HCT116 (cell line): Measurements from ENCODE around the gene TEX11. TPM values are rescaled to one million over a fixed set of nuclear protein-coding genes. Genes with fewer than 3 reads are reported as not detected.

Source experiments
- ATAC-seq: fragments of 200-7000 bp; cut with Tn5 transposase; 2 replicates; pipeline ENCODE4 v1.9.1; 2020; ENCODE audit warnings: mild to moderate bottlenecking, moderate library complexity
- BruUV-seq: library from RNA; stranded (reverse); fragments of 400-500 nt; replicated peaks from 2 replicates; lab custom pipeline; 2021; lab: Mats Ljungman, UMichigan
- CTCF ChIA-PET: fragments of 300-600 bp; sonication (Branson Sonifier 250); formaldehyde crosslinking; loops from one replicate; lab custom pipeline; 2021; ENCODE audit warnings: antibody characterized with exemption; lab: Charles Lee
- POLR2A ChIA-PET: fragments of 300-600, 350-600 bp; sonication (Branson Sonifier 250); formaldehyde crosslinking; loops from one replicate; lab custom pipeline; 2021; ENCODE audit warnings: antibody characterized with exemption; lab: Charles Lee
- RAD21 ChIA-PET, 2 experiments: fragments of 300-600 bp; sonication (Branson Sonifier 250); formaldehyde crosslinking; loops; one replicate each; lab custom pipeline; 2023; ENCODE audit warnings: low total read pairs in 2 of 2; ENCODE audit not compliant: uncharacterized antibody in 2 of 2, unreplicated experiment in 2 of 2, low non-redundant PET in 1 of 2; lab: Charles Lee
- DNase-seq: peaks from one replicate; pipeline ENCODE4 v3.0.0-alpha.2; 2010; ENCODE audit warnings: low read depth, low spot score
- H2AFZ ChIP-seq: fragments of 200-600 bp; shearing (Covaris generic), sonication (generic); 2 replicates; pipeline ENCODE4 v1.6.1; 2017; ENCODE audit warnings: low read depth, mixed run types, mixed read lengths, antibody characterized with exemption, low read length; ENCODE audit not compliant: poor library complexity, severe bottlenecking
- H3K27ac ChIP-seq: 2 replicates; pipeline ENCODE4 v1.5.1; 2012; ENCODE audit warnings: low read depth, low read length
- H3K27me3 ChIP-seq: fragments of 200-600 bp; sonication (generic); 2 replicates; pipeline ENCODE4 v1.6.1; 2016; ENCODE audit warnings: mixed run types, low read length, mixed read lengths; ENCODE audit not compliant: insufficient read depth
- H3K36me3 ChIP-seq, 2 experiments: fragments of 200-500 bp in 1 of 2; fragments of 200-600 bp in 1 of 2; sonication (Bioruptor generic) in 1 of 2; sonication (generic) in 1 of 2; 2 replicates each; pipeline versions ENCODE4 v1.5.1 to v1.6.1; 2014 to 2016; ENCODE audit warnings: low read length in 2 of 2, inconsistent platforms in 1 of 2, mixed read lengths in 1 of 2, mixed run types in 1 of 2; ENCODE audit not compliant: insufficient read depth in 2 of 2, control insufficient read depth in 1 of 2
- H3K4me1 ChIP-seq, 2 experiments: fragments of 200-600 bp in 1 of 2; sonication (generic) in 1 of 2; 2 replicates each; pipeline versions ENCODE4 v1.5.1 to v1.6.1; 2012 to 2017; ENCODE audit warnings: low read length in 2 of 2, inconsistent platforms in 1 of 2, mild to moderate bottlenecking in 1 of 2, mixed read lengths in 1 of 2, mixed run types in 1 of 2, moderate library complexity in 1 of 2; ENCODE audit not compliant: insufficient read depth in 2 of 2, control insufficient read depth in 1 of 2
- H3K4me2 ChIP-seq: fragments of 200-600 bp; sonication (generic); 2 replicates; pipeline ENCODE4 v1.6.1; 2017; ENCODE audit warnings: mixed run types, low read length, mixed read lengths
- H3K4me3 ChIP-seq, 2 experiments: fragments of 200-600 bp in 1 of 2; sonication (generic) in 1 of 2; replicated peaks in 1 of 2; 2 replicates each; pipeline ENCODE4 v1.5.1; 2011 to 2016; ENCODE audit warnings: low read length in 2 of 2, control low read depth in 1 of 2, low read depth in 1 of 2, mild to moderate bottlenecking in 1 of 2, mixed read lengths in 1 of 2, mixed run types in 1 of 2
- H3K79me2 ChIP-seq: fragments of 200-600 bp; sonication (generic); 2 replicates; pipeline ENCODE4 v1.6.1; 2017; ENCODE audit warnings: mild to moderate bottlenecking, mixed run types, low read length, moderate library complexity, mixed read lengths; ENCODE audit not compliant: insufficient read depth
- H3K9ac ChIP-seq: fragments of 200-600 bp; sonication (generic); 2 replicates; pipeline ENCODE4 v1.6.1; 2016; ENCODE audit warnings: low read length, mixed read lengths
- H3K9me2 ChIP-seq: fragments of 200-600 bp; sonication (generic), shearing (Covaris generic); 2 replicates; pipeline ENCODE4 v1.6.1; 2017; ENCODE audit warnings: mixed run types, mild to moderate bottlenecking, moderate library complexity; ENCODE audit not compliant: insufficient read depth
- H3K9me3 ChIP-seq, 2 experiments: fragments of 200-500 bp in 1 of 2; fragments of 200-600 bp in 1 of 2; sonication (Bioruptor generic) in 1 of 2; sonication (generic) in 1 of 2; 2 replicates each; pipeline ENCODE4 v1.6.1; 2014 to 2017; ENCODE audit warnings: low read length in 2 of 2, mixed read lengths in 2 of 2, inconsistent platforms in 1 of 2, low read depth in 1 of 2, mild to moderate bottlenecking in 1 of 2, mixed run types in 1 of 2, moderate library complexity in 1 of 2; ENCODE audit not compliant: control insufficient read depth in 1 of 2, insufficient read depth in 1 of 2
- H4K20me1 ChIP-seq: fragments of 200-600 bp; sonication (generic), shearing (Covaris generic); 2 replicates; pipeline ENCODE4 v1.6.1; 2017; ENCODE audit warnings: mixed run types, mild to moderate bottlenecking, moderate library complexity; ENCODE audit not compliant: insufficient read depth
- ATF3 ChIP-seq: IDR thresholded peaks from 2 replicates; pipeline ENCODE4 v1.6.1; 2012
- CTCF ChIP-seq, 3 experiments: fragments of 200-600 bp in 1 of 3; sonication (generic) in 1 of 3; IDR thresholded peaks in 2 of 3; conservative IDR thresholded peaks in 1 of 3; 2 replicates each; pipeline ENCODE4 v1.5.1; 2012 to 2017; ENCODE audit warnings: low read depth in 2 of 3, low read length in 2 of 3, antibody characterized with exemption in 1 of 3, borderline replicate concordance in 1 of 3, control low read depth in 1 of 3, mild to moderate bottlenecking in 1 of 3, mixed read lengths in 1 of 3, mixed run types in 1 of 3, moderate library complexity in 1 of 3; ENCODE audit not compliant: insufficient read depth in 1 of 3
- EGR1 ChIP-seq: IDR thresholded peaks from 2 replicates; pipeline ENCODE4 v1.6.1; 2012; ENCODE audit warnings: low read depth
- ELF1 ChIP-seq: IDR thresholded peaks from 2 replicates; pipeline ENCODE4 v1.6.1; 2012; ENCODE audit warnings: low read depth, borderline replicate concordance
- EZH2 ChIP-seq: fragments of 200-600 bp; sonication (generic); IDR thresholded peaks from 2 replicates; pipeline ENCODE4 v1.6.1; 2017; ENCODE audit warnings: antibody characterized with exemption, mixed run types
- EZH2phosphoT487 ChIP-seq: fragments of 200-600 bp; IDR thresholded peaks from 2 replicates; pipeline ENCODE4 v1.6.1; 2018; ENCODE audit warnings: antibody characterized with exemption, borderline replicate concordance
- FOSL1 ChIP-seq: IDR thresholded peaks from 2 replicates; pipeline ENCODE4 v1.6.1; 2012; ENCODE audit warnings: low read depth
- JUND ChIP-seq: IDR thresholded peaks from 2 replicates; pipeline ENCODE4 v1.6.1; 2012
- POLR2A ChIP-seq: IDR thresholded peaks from 2 replicates; pipeline ENCODE4 v1.7.0; 2011; ENCODE audit warnings: borderline replicate concordance; ENCODE audit not compliant: insufficient read depth, insufficient read length; ENCODE audit errors: extremely low read depth
- RAD21 ChIP-seq: IDR thresholded peaks from 2 replicates; pipeline ENCODE4 v1.6.1; 2012; ENCODE audit warnings: low read depth, mild to moderate bottlenecking
- REST ChIP-seq: IDR thresholded peaks from 2 replicates; pipeline ENCODE4 v1.6.1; 2012; ENCODE audit warnings: low read depth
- SIN3A ChIP-seq: IDR thresholded peaks from 2 replicates; pipeline ENCODE4 v1.6.1; 2012; ENCODE audit warnings: low read depth
- SP1 ChIP-seq: IDR thresholded peaks from 2 replicates; pipeline ENCODE4 v1.6.1; 2012; ENCODE audit warnings: low read depth
- SRF ChIP-seq: IDR thresholded peaks from 2 replicates; pipeline ENCODE4 v1.6.1; 2012; ENCODE audit warnings: low read depth
- YY1 ChIP-seq: IDR thresholded peaks from 2 replicates; pipeline ENCODE4 v1.6.1; 2011; ENCODE audit warnings: low read length, low read depth, moderate library complexity, mild to moderate bottlenecking; ENCODE audit not compliant: insufficient replicate concordance; ENCODE audit errors: extremely low read depth
- ZBTB33 ChIP-seq: IDR thresholded peaks from 2 replicates; pipeline ENCODE4 v1.6.1; 2011; ENCODE audit warnings: mild to moderate bottlenecking, low read length, moderate library complexity; ENCODE audit not compliant: insufficient replicate concordance; ENCODE audit errors: extremely low read depth
- ZFX ChIP-seq: fragments of 450-650 bp; IDR thresholded peaks from 2 replicates; pipeline ENCODE4 v1.6.1; 2017
- ZNF274 ChIP-seq: fragments of 200-500 bp; sonication (Bioruptor generic); IDR thresholded peaks from 2 replicates; pipeline ENCODE4 v1.6.1; 2014; ENCODE audit warnings: mild to moderate bottlenecking, low read depth, low read length, inconsistent platforms
- intact Hi-C: fragments of 100-400 bp; cut with micrococcal nuclease; formaldehyde crosslinking; loops from 2 replicates; pipeline ENCODE4 v1.10.0; 2022
- total RNA-seq: library from RNA; stranded (reverse); gene quantifications from one replicate; pipeline ENCODE4 v1.2.1, GENCODE V29; 2021; ENCODE audit not compliant: unreplicated experiment

The TEX11 gene
- total RNA-seq, 1 experiment from 2014 or later: 0.10 TPM

- peaks cover 16% of the 10 kb centered on the region for H3K79me2 ChIP-seq
- ATAC-seq (no peak), DNase-seq (no peak)
- H2AFZ ChIP-seq: no peak overlapping the region
- intact Hi-C loops: no loop called here
- H3K27ac ChIP-seq: no peak overlapping the region
- peak overlapping the region in 1 of 2 experiments; percentile 26; a peak in 1 of 4 replicates for H3K4me3 ChIP-seq
- H3K4me2 ChIP-seq: peak overlapping the region; percentile 75
- TF ChIP-seq YY1: no peak
- TF ChIP-seq EGR1: no peak
- no peak for TF ChIP-seq ZFX
- TF ChIP-seq FOSL1: no peak
- no peak for TF ChIP-seq EZH2phosphoT487
- TF ChIP-seq ATF3: no peak
- no peak for TF ChIP-seq JUND
- no peak for TF ChIP-seq CTCF (IDR thresholded peaks at IDR 0.05 in 2 of 3, conservative IDR thresholded peaks at IDR 0.05 in 1 of 3; ENCODE audit: borderline replicate concordance in 1 of 3, insufficient read depth in 1 of 3, low read depth in 2 of 3, low read length in 2 of 3)
- no peak for TF ChIP-seq RAD21
- no peak for TF ChIP-seq REST
- TF ChIP-seq ZNF274: no peak
- TF ChIP-seq SRF: no peak
- no peak for TF ChIP-seq ZBTB33
- no peak for TF ChIP-seq SP1
- no peak for TF ChIP-seq POLR2A
- TF ChIP-seq ELF1: no peak
- TF ChIP-seq SIN3A: no peak
- TF ChIP-seq EZH2: no peak
- H3K36me3 ChIP-seq: no peaks in the 10 kb centered on the region
- BruUV-seq: no TSS peak
- no peaks in the 10 kb centered on the region for H4K20me1 ChIP-seq
- no peaks in the 10 kb centered on the region for H3K9me2 ChIP-seq
- peak overlapping the region; percentile 35; the same call in 1 of the 2 replicates for H3K9ac ChIP-seq
- H3K27me3 ChIP-seq: no peaks in the 10 kb centered on the region
- peaks cover 72 to 85% of the 10 kb centered on the region in 2 experiments for H3K4me1 ChIP-seq
- POLR2A ChIA-PET: no interaction called here
- CTCF ChIA-PET: no interaction called here
- H3K9me3 ChIP-seq: no peaks in the 10 kb centered on the region
- RAD21 ChIA-PET: no interaction called here
Measured at GRCh38 chrX:70479922-70480659, 428.4 kb downstream of the TEX11 start.
